NCI-H1092 (cell line): ENCODE results near the gene NRXN3.

ENCODE experiments used
- DNase-seq: peaks from one replicate; lab custom pipeline; 2025; lab: John Stamatoyannopoulos, UW

NRXN3 gene

DNA sequence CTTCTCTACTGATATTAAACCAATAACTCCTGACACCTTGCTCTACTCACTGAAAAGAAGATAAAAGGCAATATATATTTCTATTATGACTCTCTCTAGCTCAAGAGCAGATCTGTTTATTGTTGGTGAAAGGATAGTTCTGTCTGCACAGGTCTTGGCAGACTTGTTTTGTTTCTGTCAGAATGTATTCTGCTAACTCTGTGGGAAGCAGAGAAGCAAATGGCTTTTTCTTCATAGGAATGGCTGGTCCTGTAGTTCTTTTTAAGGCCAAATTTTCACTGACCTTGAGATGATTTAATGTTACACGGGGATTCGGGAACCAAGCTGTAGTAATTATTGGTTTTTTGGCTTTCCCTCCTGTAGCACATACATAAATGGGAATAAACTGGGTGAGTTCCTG is 1529.0 kb downstream of the NRXN3 start:
- no peak for DNase-seq

GRCh38 chr14:79701371-79701770 is 1531.2 kb downstream of the NRXN3 start:
- DNase-seq: no peak

- no peak for DNase-seq
Measured at GRCh38 chr14:79702197-79702596, 1532.0 kb downstream of the NRXN3 start.

DNA sequence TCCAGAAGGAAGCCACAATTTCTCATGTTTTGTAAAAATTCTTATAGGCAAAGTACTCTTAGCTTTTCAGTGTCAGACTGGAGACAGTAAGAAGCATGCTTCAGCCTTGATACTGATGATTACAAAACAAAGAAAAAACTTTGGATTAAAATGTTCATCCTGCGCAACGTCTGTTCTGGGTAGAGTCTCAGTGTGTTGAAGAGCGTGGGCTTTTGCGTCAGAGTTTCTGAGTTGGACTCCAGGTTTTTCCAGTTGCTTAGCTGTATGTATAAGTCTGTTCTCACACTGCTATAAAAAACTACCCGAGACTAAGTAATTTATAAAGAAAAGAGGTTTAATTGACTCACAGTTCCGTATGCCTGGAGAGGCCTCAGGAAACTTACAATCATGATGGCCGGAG is 1533.0 kb downstream of the NRXN3 start:
- no peak for DNase-seq

DNA sequence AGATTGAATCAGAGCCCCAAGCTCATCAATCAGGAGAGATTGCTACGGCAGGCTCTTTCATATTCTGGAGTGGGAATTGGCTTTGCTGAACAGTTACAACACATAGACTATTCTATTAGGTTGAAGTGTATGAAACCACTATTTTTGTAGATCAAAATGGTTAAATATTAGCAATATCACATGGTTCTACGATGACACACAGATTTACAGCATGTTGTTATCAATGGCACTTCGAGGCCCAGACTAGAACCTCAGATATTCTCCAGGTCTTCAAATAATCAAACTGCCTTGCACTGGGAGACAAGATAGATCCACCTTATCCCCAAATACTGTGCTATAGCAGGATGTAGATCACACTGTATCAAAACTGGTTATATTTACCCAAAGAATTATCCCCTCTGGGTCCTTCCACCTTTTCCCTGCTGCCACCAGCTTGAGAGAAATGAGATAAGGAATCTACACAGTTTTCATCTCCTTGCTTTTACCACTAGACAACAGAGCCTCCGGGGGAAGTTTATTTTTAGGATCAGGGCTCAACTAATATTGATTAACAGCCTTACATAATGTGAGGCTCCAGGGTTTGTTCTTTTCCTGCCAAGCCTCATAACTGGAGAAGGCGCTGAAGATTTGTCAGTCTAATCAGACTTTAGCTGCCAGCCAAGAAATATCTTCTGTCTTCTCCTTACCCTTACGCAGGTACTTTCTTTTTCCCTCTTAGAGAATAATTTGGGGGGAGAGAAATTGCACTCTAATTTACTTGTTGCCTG is 1534.1 kb downstream of the NRXN3 start:
- no peak for DNase-seq

DNA sequence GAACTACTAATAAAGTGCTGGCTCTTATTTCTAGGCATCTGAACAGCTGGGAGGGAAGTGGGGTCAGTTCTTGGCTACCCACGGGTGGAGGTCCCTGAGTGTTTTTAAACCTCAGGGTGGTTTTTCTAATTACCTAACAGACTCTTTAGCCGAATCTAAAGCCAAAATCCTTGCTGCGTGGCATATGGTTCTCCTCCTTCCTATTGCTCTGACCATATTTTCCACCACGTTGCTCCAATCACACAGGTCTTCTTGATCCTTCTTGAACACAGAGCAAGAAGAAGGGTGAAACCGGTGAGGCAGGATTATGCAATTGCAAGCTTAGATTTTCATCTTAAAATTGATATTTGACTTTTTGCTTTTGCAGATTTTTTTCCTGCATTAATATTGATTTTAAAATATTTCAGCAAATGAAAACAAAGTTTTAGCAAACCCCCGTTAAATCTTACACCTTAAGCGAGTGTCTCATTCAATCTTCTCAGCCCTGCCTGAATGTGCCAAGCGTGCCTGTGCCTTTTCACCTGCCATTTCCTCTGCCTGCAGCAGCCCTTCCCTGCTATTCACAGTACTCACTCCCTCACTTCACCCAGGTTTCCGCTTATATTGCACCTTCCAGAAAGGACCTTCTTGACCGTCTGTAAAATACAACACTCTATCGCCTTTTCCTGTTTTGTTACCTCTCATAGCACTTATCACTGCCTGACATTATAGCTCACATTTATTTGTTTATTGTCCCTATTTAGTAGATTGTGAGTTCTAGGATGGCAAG is 1535.1 kb downstream of the NRXN3 start:
- no peak for DNase-seq

DNA sequence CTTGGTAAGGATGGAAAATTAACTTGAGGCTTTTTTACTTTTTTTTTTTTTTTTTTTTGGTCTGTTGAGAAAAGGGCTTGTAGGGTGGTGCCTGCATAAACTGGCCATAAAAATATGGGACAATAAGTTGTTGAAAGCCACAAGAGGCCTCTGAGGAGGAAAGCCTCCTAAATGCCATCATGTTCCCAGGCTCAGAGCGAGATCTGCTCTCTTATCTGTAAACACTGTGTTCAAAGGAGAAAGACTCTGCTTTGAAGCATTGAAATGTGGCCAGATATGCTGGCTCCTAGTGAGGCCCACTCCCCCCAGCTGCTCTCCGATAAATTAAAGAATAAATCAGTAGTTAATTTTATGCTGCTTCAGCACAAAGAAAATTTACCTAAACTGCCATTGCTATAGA is 1536.2 kb downstream of the NRXN3 start:
- no peak for DNase-seq

- no peak for DNase-seq
Measured at GRCh38 chr14:79708426-79709388, 1538.5 kb downstream of the NRXN3 start.

- no peak for DNase-seq
Measured at GRCh38 chr14:79709573-79709972, 1539.4 kb downstream of the NRXN3 start.

- no peak for DNase-seq
Measured at GRCh38 chr14:79712302-79712950, 1542.3 kb downstream of the NRXN3 start.

DNA sequence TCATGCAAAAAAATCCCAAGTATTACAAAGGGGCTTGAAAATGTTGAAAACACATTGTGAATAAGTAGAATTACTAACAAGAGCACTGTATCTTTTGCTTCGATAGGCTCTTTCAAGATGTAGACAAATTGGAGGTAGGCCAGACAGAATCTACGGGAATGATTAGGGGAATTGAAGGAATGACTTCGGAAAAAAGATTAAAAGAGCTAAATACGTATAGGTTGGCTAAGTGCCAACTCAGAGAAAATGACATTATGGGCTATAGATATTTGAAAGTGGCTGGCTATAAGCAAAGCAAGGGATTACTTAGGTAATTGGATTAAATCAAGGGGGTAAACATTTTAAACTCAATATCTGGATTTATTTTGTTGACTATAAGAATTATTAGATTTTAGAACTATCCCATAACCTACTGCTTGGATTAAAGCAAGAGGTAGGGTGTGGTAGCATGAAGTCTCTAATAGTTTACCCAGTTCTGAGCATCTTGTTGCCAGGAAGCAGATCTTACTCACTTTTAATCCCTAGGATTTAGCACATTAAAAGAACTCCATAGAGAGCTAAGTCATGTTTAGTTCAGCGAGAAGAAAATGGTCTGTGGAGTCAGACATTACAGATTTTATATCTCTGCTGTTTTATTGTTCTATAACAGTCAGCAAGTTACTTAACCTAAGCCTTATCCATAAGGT is 1551.4 kb downstream of the NRXN3 start:
- DNase-seq: no peak

- no peak for DNase-seq
Measured at GRCh38 chr14:79724934-79725717, 1555.0 kb downstream of the NRXN3 start.

DNA sequence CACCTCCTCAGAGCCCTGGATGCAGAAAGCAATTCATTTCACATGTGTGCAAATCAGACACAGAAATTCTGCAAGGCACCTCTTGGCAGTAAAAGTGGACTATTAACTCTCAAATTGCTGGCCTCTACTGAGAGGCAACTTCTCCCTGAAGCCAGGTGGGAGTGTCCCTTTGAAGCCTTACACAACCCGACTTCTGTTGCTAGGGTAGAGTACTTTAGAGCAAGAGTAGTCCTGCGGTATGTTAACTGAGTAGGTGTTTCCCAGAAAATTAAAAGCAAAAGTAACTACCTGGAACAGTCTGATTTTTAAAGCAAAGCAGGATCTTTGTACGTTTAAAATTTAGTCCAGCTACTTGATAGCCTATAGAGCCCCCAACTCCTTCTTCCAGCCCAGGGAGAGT is 1557.7 kb downstream of the NRXN3 start:
- DNase-seq: no peak

DNA sequence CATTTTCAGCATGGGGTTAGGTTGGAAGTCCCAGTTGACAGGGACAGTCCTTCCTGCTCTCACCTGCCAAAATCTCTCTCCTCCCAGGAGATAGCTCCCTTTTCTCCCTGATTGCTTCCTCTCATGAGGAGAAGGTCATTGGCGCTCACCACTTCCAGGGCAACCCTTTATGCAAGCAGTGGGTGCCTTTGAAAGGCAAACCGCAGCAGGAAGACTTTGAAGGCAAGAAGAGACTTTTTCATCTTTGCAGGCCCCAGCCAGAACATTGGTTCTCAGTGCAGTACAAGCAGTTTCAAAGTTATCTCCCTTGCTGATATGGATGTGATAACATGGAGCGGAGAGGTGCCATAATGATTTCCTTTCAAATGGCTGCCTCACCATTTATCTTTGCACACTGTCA is 1558.2 kb downstream of the NRXN3 start:
- no peak for DNase-seq

DNA sequence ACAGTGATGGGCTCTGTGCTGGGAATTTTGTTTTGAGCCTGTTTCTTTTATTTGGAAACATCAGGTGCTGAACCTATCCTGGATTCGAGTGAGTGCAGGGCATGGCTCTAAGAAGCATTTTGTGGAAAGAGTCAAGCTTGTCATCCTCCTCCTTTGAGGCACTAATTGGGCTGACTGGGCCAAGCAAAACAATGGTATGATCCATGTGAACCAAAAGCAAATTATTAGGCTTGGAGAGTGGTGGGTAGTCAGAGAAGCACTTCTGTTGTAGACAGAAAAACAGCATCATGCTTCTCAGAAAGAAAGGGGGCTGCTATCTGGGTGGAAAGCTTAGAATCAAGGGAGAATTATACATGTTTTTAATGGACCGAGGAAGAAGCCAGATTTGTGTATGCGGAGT is 1559.6 kb downstream of the NRXN3 start:
- DNase-seq: no peak

GRCh38 chr14:79730196-79730595 is 1560.0 kb downstream of the NRXN3 start:
- DNase-seq: no peak

- no peak for DNase-seq
Measured at GRCh38 chr14:79730953-79731352, 1560.8 kb downstream of the NRXN3 start.

DNA sequence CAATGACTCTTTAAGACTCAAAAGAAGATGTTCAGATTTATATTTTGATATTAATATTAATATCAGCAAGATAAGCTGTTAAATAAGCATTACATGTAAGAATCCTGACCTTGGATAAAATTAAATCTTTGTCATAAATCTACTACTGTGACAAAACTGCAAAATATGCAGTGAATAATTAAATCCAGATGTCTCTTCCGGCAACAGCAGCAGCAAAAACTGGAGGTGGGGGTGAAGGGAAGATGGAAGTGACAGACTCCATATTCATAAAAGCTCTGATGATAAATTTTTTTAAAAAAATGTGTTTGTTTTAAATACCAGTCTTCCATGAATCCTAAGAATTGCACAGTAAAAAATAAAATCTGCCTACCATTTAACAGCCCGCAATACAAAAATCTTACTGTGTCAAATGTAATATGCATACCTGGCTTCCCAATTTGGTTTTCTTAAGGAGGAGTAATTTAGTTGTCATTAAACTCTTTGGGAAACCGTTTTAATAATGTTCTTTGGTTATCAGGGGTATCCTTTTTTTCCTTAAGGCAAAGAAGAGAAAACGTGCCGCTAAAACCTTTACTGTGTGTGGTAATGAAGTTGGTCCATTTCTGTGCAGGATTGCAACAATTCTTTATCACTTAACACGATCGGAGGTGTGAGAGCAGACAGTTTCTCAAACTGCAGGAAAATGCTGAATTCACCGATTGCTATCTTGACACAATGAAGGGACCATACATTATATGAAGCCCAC is 1562.9 kb downstream of the NRXN3 start:
- no peak for DNase-seq

DNA sequence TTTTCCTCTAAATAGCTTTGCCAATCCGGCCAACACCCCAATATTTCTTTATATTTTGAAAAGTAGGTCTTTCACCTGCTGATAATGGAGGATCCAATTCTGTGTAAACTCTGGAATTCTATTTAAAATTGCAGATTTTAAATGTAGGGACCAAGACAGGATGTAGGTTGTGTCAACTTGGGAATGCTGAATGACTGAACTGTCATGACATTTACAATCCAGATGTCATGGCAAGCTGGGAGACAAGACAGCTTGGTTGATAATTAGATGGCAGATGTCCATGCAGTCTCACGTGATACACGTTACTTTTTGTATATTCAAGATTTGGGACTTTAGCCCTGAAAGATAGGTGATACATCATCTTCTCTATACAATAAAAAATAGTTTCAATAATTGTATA is 1564.0 kb downstream of the NRXN3 start:
- no peak for DNase-seq

DNA sequence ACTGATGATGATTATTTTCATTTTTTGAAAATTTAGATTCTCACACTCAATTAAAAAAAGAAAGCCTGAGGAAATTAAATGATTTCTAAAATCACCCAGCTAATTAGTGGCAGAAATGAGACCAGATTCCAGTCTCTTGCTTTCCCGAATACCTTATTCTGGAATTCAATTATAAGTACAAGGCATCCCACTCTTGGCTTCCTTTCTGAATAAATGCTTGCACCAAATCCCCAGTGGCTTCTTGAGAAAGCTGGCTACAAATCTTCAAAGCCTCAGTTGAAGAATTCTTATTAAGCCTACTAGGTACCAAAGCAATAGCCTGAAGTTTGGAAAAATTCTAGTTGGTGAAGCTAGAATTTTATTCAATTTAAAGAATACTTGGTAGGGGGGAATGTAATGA is 1564.5 kb downstream of the NRXN3 start:
- no peak for DNase-seq
